Measurements from ENCODE around the gene ABCA1. TPM values are rescaled to one million over a fixed set of nuclear protein-coding genes. Genes with fewer than 3 reads are reported as not detected.

The ABCA1 gene
- total and polyA plus RNA-seq, 10 of the 15 experiments (the other 5 are each of a cell fraction or from before 2014, with no cell fraction given), result 0.01 to 0.56 (median 0.16) TPM

DNA sequence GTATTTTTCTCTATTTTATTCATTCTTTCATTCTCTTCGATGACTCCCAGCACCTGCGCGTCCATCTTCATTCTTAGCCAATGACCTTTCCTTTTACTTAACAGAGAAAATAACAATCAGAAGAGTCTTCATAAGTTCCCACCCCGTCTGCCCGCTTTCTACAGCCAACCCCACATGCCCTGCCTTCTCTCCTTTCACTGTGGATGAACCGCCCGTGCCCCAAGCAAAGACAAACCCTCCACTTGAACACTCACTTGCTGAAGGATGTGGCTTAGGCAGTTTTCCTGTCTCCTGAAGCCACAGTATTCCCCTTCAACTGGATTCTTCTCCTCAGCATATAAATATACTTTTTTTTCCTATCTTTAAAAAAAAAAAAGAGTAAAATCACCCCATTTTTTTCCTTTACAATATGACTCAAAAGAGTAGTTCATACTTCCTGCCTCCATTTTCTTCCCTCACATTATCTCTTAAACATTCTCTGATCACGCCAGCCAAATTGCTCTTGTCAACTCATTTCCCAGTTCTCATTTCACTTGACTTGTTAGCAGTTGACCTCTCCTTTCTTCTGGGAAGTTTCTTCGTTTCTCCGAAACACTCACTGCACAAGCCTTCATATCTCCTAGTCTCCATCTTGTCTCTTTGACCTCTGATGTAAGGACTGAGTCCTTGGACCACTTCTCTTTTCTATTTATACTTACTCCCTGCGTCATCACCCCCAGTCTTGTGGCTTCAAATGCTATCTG lies 153.0 kb downstream of the ABCA1 start (continued):
- TF ChIP-seq, protein P1, sequence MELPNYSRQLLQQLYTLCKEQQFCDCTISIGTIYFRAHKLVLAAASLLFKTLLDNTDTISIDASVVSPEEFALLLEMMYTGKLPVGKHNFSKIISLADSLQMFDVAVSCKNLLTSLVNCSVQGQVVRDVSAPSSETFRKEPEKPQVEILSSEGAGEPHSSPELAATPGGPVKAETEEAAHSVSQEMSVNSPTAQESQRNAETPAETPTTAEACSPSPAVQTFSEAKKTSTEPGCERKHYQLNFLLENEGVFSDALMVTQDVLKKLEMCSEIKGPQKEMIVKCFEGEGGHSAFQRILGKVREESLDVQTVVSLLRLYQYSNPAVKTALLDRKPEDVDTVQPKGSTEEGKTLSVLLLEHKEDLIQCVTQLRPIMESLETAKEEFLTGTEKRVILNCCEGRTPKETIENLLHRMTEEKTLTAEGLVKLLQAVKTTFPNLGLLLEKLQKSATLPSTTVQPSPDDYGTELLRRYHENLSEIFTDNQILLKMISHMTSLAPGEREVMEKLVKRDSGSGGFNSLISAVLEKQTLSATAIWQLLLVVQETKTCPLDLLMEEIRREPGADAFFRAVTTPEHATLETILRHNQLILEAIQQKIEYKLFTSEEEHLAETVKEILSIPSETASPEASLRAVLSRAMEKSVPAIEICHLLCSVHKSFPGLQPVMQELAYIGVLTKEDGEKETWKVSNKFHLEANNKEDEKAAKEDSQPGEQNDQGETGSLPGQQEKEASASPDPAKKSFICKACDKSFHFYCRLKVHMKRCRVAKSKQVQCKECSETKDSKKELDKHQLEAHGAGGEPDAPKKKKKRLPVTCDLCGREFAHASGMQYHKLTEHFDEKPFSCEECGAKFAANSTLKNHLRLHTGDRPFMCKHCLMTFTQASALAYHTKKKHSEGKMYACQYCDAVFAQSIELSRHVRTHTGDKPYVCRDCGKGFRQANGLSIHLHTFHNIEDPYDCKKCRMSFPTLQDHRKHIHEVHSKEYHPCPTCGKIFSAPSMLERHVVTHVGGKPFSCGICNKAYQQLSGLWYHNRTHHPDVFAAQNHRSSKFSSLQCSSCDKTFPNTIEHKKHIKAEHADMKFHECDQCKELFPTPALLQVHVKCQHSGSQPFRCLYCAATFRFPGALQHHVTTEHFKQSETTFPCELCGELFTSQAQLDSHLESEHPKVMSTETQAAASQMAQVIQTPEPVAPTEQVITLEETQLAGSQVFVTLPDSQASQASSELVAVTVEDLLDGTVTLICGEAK (IDR thresholded peaks at IDR 0.05; ENCODE audit: borderline replicate concordance), result no peak
- TF ChIP-seq GABPA (IDR thresholded peaks at IDR 0.05; ENCODE audit: low read depth) (no peak), BHLHE40 (IDR thresholded peaks at IDR 0.05; ENCODE audit: borderline replicate concordance in 1 of 2, low read depth in 2 of 2, low read length in 1 of 2) (peak in 1 of 2 experiments; percentile 31; a peak in 2 of 4 replicates), ZNF207 (IDR thresholded peaks at IDR 0.05; ENCODE audit: borderline replicate concordance) (peak; percentile 42; the same call in 1 of the 2 replicates), BACH1 (IDR thresholded peaks at IDR 0.05; ENCODE audit: borderline replicate concordance) (no peak), BRCA1 (IDR thresholded peaks at IDR 0.05; ENCODE audit: low read depth, low read length) (no peak), HDGF (IDR thresholded peaks at IDR 0.05) (no peak), SIX5 (IDR thresholded peaks at IDR 0.05; ENCODE audit: low read depth, low read length, severe bottlenecking) (no peak), GATAD2B (conservative IDR thresholded peaks at IDR 0.05; ENCODE audit: low read depth) (no peak), NFIC (IDR thresholded peaks at IDR 0.05; ENCODE audit: low read depth, low read length) (peak; percentile 94), POLR2AphosphoS2 (IDR thresholded peaks at IDR 0.05; ENCODE audit: low read depth, low read length) (no peak), YBX1 (IDR thresholded peaks at IDR 0.05) (no peak)
- TF ChIP-seq, protein P2, sequence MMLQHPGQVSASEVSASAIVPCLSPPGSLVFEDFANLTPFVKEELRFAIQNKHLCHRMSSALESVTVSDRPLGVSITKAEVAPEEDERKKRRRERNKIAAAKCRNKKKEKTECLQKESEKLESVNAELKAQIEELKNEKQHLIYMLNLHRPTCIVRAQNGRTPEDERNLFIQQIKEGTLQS (IDR thresholded peaks at IDR 0.05; ENCODE audit: borderline replicate concordance, extremely low read depth, low read depth, low read length), result no peak
- TF ChIP-seq, protein P3, sequence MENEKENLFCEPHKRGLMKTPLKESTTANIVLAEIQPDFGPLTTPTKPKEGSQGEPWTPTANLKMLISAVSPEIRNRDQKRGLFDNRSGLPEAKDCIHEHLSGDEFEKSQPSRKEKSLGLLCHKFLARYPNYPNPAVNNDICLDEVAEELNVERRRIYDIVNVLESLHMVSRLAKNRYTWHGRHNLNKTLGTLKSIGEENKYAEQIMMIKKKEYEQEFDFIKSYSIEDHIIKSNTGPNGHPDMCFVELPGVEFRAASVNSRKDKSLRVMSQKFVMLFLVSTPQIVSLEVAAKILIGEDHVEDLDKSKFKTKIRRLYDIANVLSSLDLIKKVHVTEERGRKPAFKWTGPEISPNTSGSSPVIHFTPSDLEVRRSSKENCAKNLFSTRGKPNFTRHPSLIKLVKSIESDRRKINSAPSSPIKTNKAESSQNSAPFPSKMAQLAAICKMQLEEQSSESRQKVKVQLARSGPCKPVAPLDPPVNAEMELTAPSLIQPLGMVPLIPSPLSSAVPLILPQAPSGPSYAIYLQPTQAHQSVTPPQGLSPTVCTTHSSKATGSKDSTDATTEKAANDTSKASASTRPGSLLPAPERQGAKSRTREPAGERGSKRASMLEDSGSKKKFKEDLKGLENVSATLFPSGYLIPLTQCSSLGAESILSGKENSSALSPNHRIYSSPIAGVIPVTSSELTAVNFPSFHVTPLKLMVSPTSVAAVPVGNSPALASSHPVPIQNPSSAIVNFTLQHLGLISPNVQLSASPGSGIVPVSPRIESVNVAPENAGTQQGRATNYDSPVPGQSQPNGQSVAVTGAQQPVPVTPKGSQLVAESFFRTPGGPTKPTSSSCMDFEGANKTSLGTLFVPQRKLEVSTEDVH (IDR thresholded peaks at IDR 0.05; ENCODE audit: low read depth, partially characterized antibody), result no peak
- TF ChIP-seq, protein P4, sequence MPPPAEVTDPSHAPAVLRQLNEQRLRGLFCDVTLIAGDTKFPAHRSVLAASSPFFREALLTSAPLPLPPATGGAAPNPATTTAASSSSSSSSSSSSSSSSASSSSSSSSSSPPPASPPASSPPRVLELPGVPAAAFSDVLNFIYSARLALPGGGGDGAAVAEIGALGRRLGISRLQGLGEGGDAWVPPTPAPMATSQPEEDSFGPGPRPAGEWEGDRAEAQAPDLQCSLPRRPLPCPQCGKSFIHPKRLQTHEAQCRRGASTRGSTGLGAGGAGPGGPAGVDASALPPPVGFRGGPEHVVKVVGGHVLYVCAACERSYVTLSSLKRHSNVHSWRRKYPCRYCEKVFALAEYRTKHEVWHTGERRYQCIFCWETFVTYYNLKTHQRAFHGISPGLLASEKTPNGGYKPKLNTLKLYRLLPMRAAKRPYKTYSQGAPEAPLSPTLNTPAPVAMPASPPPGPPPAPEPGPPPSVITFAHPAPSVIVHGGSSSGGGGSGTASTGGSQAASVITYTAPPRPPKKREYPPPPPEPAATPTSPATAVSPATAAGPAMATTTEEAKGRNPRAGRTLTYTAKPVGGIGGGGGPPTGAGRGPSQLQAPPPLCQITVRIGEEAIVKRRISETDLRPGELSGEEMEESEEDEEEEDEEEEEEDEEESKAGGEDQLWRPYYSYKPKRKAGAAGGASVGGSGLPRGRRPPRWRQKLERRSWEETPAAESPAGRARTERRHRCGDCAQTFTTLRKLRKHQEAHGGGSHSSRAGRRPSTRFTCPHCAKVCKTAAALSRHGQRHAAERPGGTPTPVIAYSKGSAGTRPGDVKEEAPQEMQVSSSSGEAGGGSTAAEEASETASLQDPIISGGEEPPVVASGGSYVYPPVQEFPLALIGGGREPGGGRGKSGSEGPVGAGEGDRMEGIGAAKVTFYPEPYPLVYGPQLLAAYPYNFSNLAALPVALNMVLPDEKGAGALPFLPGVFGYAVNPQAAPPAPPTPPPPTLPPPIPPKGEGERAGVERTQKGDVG (CRISPR knock-in tag; IDR thresholded peaks at IDR 0.05), result no peak
- TF ChIP-seq, protein P5, sequence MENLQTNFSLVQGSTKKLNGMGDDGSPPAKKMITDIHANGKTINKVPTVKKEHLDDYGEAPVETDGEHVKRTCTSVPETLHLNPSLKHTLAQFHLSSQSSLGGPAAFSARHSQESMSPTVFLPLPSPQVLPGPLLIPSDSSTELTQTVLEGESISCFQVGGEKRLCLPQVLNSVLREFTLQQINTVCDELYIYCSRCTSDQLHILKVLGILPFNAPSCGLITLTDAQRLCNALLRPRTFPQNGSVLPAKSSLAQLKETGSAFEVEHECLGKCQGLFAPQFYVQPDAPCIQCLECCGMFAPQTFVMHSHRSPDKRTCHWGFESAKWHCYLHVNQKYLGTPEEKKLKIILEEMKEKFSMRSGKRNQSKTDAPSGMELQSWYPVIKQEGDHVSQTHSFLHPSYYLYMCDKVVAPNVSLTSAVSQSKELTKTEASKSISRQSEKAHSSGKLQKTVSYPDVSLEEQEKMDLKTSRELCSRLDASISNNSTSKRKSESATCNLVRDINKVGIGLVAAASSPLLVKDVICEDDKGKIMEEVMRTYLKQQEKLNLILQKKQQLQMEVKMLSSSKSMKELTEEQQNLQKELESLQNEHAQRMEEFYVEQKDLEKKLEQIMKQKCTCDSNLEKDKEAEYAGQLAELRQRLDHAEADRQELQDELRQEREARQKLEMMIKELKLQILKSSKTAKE (IDR thresholded peaks at IDR 0.05; ENCODE audit: low read depth, poor library complexity, severe bottlenecking), result peak; percentile 66
